Transverse colon (tissue), 4 donors: ENCODE measurements around the gene COX17.

Source experiments
- CTCF ChIP-seq, 5 experiments: fragments of 200-600 bp in 3 of 5; fragments of 450-650 bp in 2 of 5; sonication (generic) in 3 of 5; IDR thresholded peaks; 1 replicate in 2 of 5; 2 replicates in 3 of 5; pipeline ENCODE4 v1.5.1; 2016 to 2017; ENCODE audit warnings: antibody characterized with exemption in 5 of 5, inconsistent platforms in 3 of 5, mild to moderate bottlenecking in 2 of 5, moderate library complexity in 1 of 5
- POLR2AphosphoS5 ChIP-seq, 3 donors: sonication (generic); formaldehyde crosslinking; IDR thresholded peaks; one replicate each; pipeline ENCODE4 v1.6.1; 2016; ENCODE audit warnings: antibody characterized with exemption in 3 of 3

GRCh38 chr3:119636891-119637611 is 40.2 kb downstream of the COX17 start:
- TF ChIP-seq POLR2AphosphoS5 (IDR thresholded peaks at IDR 0.05), result no peak
- no peak for TF ChIP-seq CTCF (IDR thresholded peaks at IDR 0.05)
